MM.1S (cell line): ENCODE results near the gene ISL1.

Experiments
- DNase-seq: peaks from one replicate; pipeline ENCODE4 v3.0.0-alpha.2; 2015
- H2AFZ ChIP-seq: fragments of 300-600 bp; sonication (generic); 2 replicates; pipeline ENCODE4 v1.6.0; 2016; ENCODE audit warnings: antibody characterized with exemption, low read length
- H3F3A ChIP-seq: fragments of 300-600 bp; sonication (generic); 2 replicates; pipeline ENCODE4 v1.6.1; 2016; ENCODE audit warnings: mild to moderate bottlenecking, antibody characterized with exemption, low read length, moderate library complexity, mixed read lengths; ENCODE audit not compliant: insufficient read depth
- H3K27ac ChIP-seq: fragments of 300-600 bp; sonication (generic); 2 replicates; pipeline ENCODE4 v1.5.1; 2016; ENCODE audit warnings: mild to moderate bottlenecking, low read length
- H3K27me3 ChIP-seq: fragments of 300-600 bp; sonication (generic); replicated peaks from 2 replicates; pipeline ENCODE4 v1.6.0; 2016; ENCODE audit warnings: low read length; ENCODE audit not compliant: insufficient read depth
- H3K36me3 ChIP-seq: fragments of 300-600 bp; sonication (generic); replicated peaks from 2 replicates; pipeline ENCODE4 v1.6.1; 2016; ENCODE audit warnings: mild to moderate bottlenecking, low read length, mixed read lengths; ENCODE audit not compliant: insufficient read depth
- H3K4me1 ChIP-seq: fragments of 300-600 bp; sonication (generic); 2 replicates; pipeline ENCODE4 v1.6.1; 2016; ENCODE audit warnings: low read length, mixed read lengths
- H3K4me2 ChIP-seq: fragments of 300-600 bp; sonication (generic); 2 replicates; pipeline ENCODE4 v1.6.0; 2016; ENCODE audit warnings: low read depth, low read length
- H3K4me3 ChIP-seq: fragments of 300-600 bp; sonication (generic); 2 replicates; pipeline ENCODE4 v1.5.1; 2016; ENCODE audit warnings: low read length, mixed read lengths
- H3K79me2 ChIP-seq: fragments of 300-600 bp; sonication (generic); 2 replicates; pipeline ENCODE4 v1.6.1; 2016; ENCODE audit warnings: mixed run types, low read length, mixed read lengths
- H3K9ac ChIP-seq: fragments of 300-600 bp; sonication (generic); 2 replicates; pipeline ENCODE4 v1.6.1; 2016; ENCODE audit warnings: low read length, mixed read lengths
- H3K9me2 ChIP-seq: fragments of 300-600 bp; sonication (generic); replicated peaks from 2 replicates; pipeline ENCODE4 v1.6.1; 2016; ENCODE audit warnings: mild to moderate bottlenecking, low read length, mixed read lengths; ENCODE audit not compliant: insufficient read depth
- H3K9me3 ChIP-seq: fragments of 300-600 bp; sonication (generic); replicated peaks from 2 replicates; pipeline ENCODE4 v1.6.1; 2016; ENCODE audit warnings: mild to moderate bottlenecking, low read length, mixed read lengths; ENCODE audit not compliant: insufficient read depth
- H4K20me1 ChIP-seq: fragments of 300-600 bp; sonication (generic); 2 replicates; pipeline ENCODE4 v1.6.1; 2016; ENCODE audit warnings: mild to moderate bottlenecking, low read length, moderate library complexity, mixed read lengths; ENCODE audit not compliant: insufficient read depth
- EZH2 ChIP-seq: fragments of 300-600 bp; sonication (generic); optimal IDR thresholded peaks from 2 replicates; pipeline ENCODE3; 2017; ENCODE audit warnings: low read depth, mild to moderate bottlenecking, antibody characterized with exemption, low read length, mixed read lengths
- EZH2phosphoT487 ChIP-seq: fragments of 300-600 bp; sonication (generic); IDR thresholded peaks from 2 replicates; pipeline ENCODE4 v1.6.1; 2018; ENCODE audit warnings: antibody characterized with exemption, low read length
- TF ChIP-seq, protein P1 (sequence below): fragments of 300-600 bp; sonication (generic); IDR thresholded peaks from 2 replicates; pipeline ENCODE4 v1.5.1; 2016; ENCODE audit warnings: antibody characterized with exemption, low read length, mixed read lengths

Gene ISL1

GRCh38 chr5:51378061-51378409 lies 5.2 kb upstream of the ISL1 start:
- no peak for DNase-seq
- Histone ChIP-seq H3K9me2 (no peaks in the 10 kb centered on the region), H3K27me3 (peaks cover 20% of the 10 kb centered on the region), H3K4me2 (peak overlapping the region; percentile 87; the same call in 1 of the 2 replicates), H3K9ac (no peak overlapping the region), H3K9me3 (no peaks in the 10 kb centered on the region), H3K79me2 (no peaks in the 10 kb centered on the region), H3K27ac (no peak overlapping the region), H3K36me3 (no peaks in the 10 kb centered on the region), H2AFZ (no peak overlapping the region), H3K4me3 (no peak overlapping the region), H4K20me1 (no peaks in the 10 kb centered on the region), H3K4me1 (peaks cover 5% of the 10 kb centered on the region; the same call in 1 of the 2 replicates), H3F3A (peaks cover 5% of the 10 kb centered on the region; the same call in 1 of the 2 replicates)
- TF ChIP-seq, protein P1, sequence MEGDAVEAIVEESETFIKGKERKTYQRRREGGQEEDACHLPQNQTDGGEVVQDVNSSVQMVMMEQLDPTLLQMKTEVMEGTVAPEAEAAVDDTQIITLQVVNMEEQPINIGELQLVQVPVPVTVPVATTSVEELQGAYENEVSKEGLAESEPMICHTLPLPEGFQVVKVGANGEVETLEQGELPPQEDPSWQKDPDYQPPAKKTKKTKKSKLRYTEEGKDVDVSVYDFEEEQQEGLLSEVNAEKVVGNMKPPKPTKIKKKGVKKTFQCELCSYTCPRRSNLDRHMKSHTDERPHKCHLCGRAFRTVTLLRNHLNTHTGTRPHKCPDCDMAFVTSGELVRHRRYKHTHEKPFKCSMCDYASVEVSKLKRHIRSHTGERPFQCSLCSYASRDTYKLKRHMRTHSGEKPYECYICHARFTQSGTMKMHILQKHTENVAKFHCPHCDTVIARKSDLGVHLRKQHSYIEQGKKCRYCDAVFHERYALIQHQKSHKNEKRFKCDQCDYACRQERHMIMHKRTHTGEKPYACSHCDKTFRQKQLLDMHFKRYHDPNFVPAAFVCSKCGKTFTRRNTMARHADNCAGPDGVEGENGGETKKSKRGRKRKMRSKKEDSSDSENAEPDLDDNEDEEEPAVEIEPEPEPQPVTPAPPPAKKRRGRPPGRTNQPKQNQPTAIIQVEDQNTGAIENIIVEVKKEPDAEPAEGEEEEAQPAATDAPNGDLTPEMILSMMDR, result no peak
- no peak for TF ChIP-seq EZH2
- no peak for TF ChIP-seq EZH2phosphoT487

DNA sequence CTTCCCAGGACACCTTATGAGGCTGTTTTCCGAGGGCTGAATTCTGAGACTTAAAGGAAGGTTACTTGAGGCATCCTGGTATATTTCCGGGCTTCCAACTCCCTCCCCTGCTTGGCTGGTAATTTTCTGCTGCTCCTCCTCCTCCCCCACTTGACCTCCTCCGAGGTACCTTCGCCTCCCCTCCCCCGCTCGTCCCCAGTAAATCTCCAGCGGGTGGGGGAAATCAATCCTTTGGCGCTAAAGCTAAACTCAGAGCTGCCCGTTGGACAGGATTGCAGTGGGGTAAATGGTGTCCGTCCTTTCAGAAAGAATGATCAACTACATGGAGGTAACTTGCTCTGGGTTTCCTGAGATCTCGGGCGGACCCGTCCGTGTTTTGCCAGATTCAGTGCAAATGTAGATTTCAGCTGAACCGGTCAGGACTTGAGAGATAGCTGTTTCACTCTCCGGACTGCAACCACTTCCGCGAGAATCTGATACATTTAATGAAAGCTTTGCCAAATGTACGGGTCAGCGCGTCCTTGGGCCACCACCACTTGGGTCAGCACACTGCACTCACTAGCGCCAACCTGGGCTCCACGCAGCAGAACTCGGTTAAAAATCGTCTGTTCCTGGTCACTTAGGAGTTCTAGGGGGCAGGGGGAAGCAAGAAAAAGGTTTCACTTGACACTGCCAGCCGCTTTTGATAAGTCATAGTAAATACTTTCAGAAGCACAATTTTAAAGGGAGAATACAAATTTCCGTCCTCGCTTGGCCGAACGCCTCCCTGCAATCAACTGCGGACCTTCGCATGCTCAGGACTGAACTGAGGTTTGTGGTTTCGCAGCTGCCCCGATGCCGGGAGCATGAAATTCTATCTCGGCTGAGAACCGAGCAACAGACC lies 4.6 kb upstream of the ISL1 start:
- no peaks in the 10 kb centered on the region for H4K20me1 ChIP-seq
- H2AFZ ChIP-seq, result peak overlapping the region; percentile 73
- no peaks in the 10 kb centered on the region for H3K36me3 ChIP-seq
- peaks cover 5% of the 10 kb centered on the region; the same call in 1 of the 2 replicates for H3K4me1 ChIP-seq
- H3K27me3 ChIP-seq, result peaks cover 20% of the 10 kb centered on the region
- H3K4me2 ChIP-seq, result peak overlapping the region; percentile 87
- H3K27ac ChIP-seq, result no peak overlapping the region; the same call in 1 of the 2 replicates
- H3K9me2 ChIP-seq, result no peaks in the 10 kb centered on the region
- no peaks in the 10 kb centered on the region for H3K9me3 ChIP-seq
- TF ChIP-seq, protein P1, result no peak
- TF ChIP-seq EZH2phosphoT487, result no peak
- no peak for TF ChIP-seq EZH2
- no peaks in the 10 kb centered on the region for H3K79me2 ChIP-seq
- DNase-seq, result peak; percentile 86
- H3K4me3 ChIP-seq, result peak overlapping the region; percentile 64
- H3K9ac ChIP-seq, result no peak overlapping the region
- H3F3A ChIP-seq, result peaks cover 5% of the 10 kb centered on the region; the same call in 1 of the 2 replicates

GRCh38 chr5:51379331-51379700 lies 3.9 kb upstream of the ISL1 start:
- no peak for DNase-seq
- peak overlapping the region; percentile 64 for H3K4me3 ChIP-seq
- H3K9ac ChIP-seq, result no peak overlapping the region
- H3K9me3 ChIP-seq, result no peaks in the 10 kb centered on the region
- peak overlapping the region; percentile 87 for H3K4me2 ChIP-seq
- no peaks in the 10 kb centered on the region for H4K20me1 ChIP-seq
- H3K9me2 ChIP-seq, result no peaks in the 10 kb centered on the region
- peaks cover 5% of the 10 kb centered on the region; the same call in 1 of the 2 replicates for H3F3A ChIP-seq
- no peaks in the 10 kb centered on the region for H3K36me3 ChIP-seq
- peak overlapping the region; percentile 73; the same call in 1 of the 2 replicates for H2AFZ ChIP-seq
- TF ChIP-seq EZH2 (no peak), EZH2phosphoT487 (no peak)
- TF ChIP-seq, protein P1, result no peak
- no peak overlapping the region for H3K27ac ChIP-seq
- H3K27me3 ChIP-seq, result peaks cover 20% of the 10 kb centered on the region
- no peaks in the 10 kb centered on the region for H3K79me2 ChIP-seq
- peaks cover 5% of the 10 kb centered on the region; the same call in 1 of the 2 replicates for H3K4me1 ChIP-seq
